BLaER1 (cell line): ENCODE measurements around the gene IMPACT.

ENCODE experiments used
- H3K27ac ChIP-seq: shearing (Covaris generic); formaldehyde crosslinking; 2 replicates; pipeline ENCODE4 v1.8.1; 2022
- H3K27me3 ChIP-seq: shearing (Covaris generic); formaldehyde crosslinking; 2 replicates; pipeline ENCODE4 v1.8.1; 2022
- H3K36me3 ChIP-seq: shearing (Covaris generic); formaldehyde crosslinking; 2 replicates; pipeline ENCODE4 v1.8.1; 2022
- H3K4me1 ChIP-seq: shearing (Covaris generic); formaldehyde crosslinking; 2 replicates; pipeline ENCODE4 v1.8.1; 2022
- H3K4me2 ChIP-seq: shearing (Covaris generic); formaldehyde crosslinking; 2 replicates; pipeline ENCODE4 v1.8.1; 2022
- H3K4me3 ChIP-seq: shearing (Covaris generic); formaldehyde crosslinking; 2 replicates; pipeline ENCODE4 v1.8.1; 2022
- H3K9ac ChIP-seq: shearing (Covaris generic); formaldehyde crosslinking; 2 replicates; pipeline ENCODE4 v1.8.1; 2022
- H3K9me3 ChIP-seq: shearing (Covaris generic); formaldehyde crosslinking; 2 replicates; pipeline ENCODE4 v1.8.1; 2022
- H4K20me1 ChIP-seq: shearing (Covaris generic); formaldehyde crosslinking; 2 replicates; pipeline ENCODE4 v1.8.1; 2022
- Cebpa-rat ChIP-seq: shearing (Covaris generic); IDR thresholded peaks from 2 replicates; pipeline ENCODE4 v1.8.1; 2022

The IMPACT gene

GRCh38 chr18:24491927-24492834 lies 65.7 kb downstream of the IMPACT start:
- no peak overlapping the region for H3K4me3 ChIP-seq
- H3K9ac ChIP-seq: no peak overlapping the region; the same call in 1 of the 2 replicates
- TF ChIP-seq Cebpa-rat: no peak
- peaks cover 22% of the 10 kb centered on the region for H3K4me1 ChIP-seq
- H3K9me3 ChIP-seq: no peaks in the 10 kb centered on the region
- no peaks in the 10 kb centered on the region for H3K36me3 ChIP-seq
- H3K4me2 ChIP-seq: peak overlapping the region; percentile 81
- H3K27me3 ChIP-seq: no peaks in the 10 kb centered on the region
- H4K20me1 ChIP-seq: no peaks in the 10 kb centered on the region
- no peak overlapping the region for H3K27ac ChIP-seq

- H3K9me3 ChIP-seq: no peaks in the 10 kb centered on the region
- no peak for TF ChIP-seq Cebpa-rat
- H3K27ac ChIP-seq: no peak overlapping the region
- H3K4me1 ChIP-seq: peaks cover 15% of the 10 kb centered on the region
- no peaks in the 10 kb centered on the region for H3K27me3 ChIP-seq
- no peak overlapping the region for H3K9ac ChIP-seq
- H3K36me3 ChIP-seq: no peaks in the 10 kb centered on the region
- no peak overlapping the region for H3K4me3 ChIP-seq
- no peak overlapping the region for H3K4me2 ChIP-seq
- no peaks in the 10 kb centered on the region for H4K20me1 ChIP-seq
Measured at GRCh38 chr18:24494586-24494985, 68.1 kb downstream of the IMPACT start.

GRCh38 chr18:24497031-24497754 lies 70.7 kb downstream of the IMPACT start:
- Histone ChIP-seq H4K20me1 (no peaks in the 10 kb centered on the region), H3K27ac (no peak overlapping the region), H3K4me3 (no peak overlapping the region), H3K9ac (no peak overlapping the region), H3K36me3 (no peaks in the 10 kb centered on the region), H3K27me3 (no peaks in the 10 kb centered on the region), H3K9me3 (no peaks in the 10 kb centered on the region), H3K4me2 (no peak overlapping the region), H3K4me1 (peaks cover 8% of the 10 kb centered on the region)
- no peak for TF ChIP-seq Cebpa-rat

- H3K4me3 ChIP-seq: no peak overlapping the region
- H3K9me3 ChIP-seq: no peaks in the 10 kb centered on the region
- H3K27me3 ChIP-seq: no peaks in the 10 kb centered on the region
- no peak overlapping the region for H3K27ac ChIP-seq
- no peak overlapping the region for H3K4me2 ChIP-seq
- no peak overlapping the region for H3K9ac ChIP-seq
- no peak for TF ChIP-seq Cebpa-rat
- no peaks in the 10 kb centered on the region for H3K4me1 ChIP-seq
- H3K36me3 ChIP-seq: no peaks in the 10 kb centered on the region
- no peaks in the 10 kb centered on the region for H4K20me1 ChIP-seq
Measured at GRCh38 chr18:24499814-24500213, 73.3 kb downstream of the IMPACT start.

GRCh38 chr18:24500217-24500616 lies 73.7 kb downstream of the IMPACT start:
- H3K36me3 ChIP-seq: no peaks in the 10 kb centered on the region
- H3K27me3 ChIP-seq: no peaks in the 10 kb centered on the region
- no peak overlapping the region for H3K4me2 ChIP-seq
- H3K4me1 ChIP-seq: no peaks in the 10 kb centered on the region
- no peak for TF ChIP-seq Cebpa-rat
- H3K9me3 ChIP-seq: no peaks in the 10 kb centered on the region
- H3K27ac ChIP-seq: no peak overlapping the region
- H3K9ac ChIP-seq: no peak overlapping the region
- no peak overlapping the region for H3K4me3 ChIP-seq
- H4K20me1 ChIP-seq: no peaks in the 10 kb centered on the region

- no peak for TF ChIP-seq Cebpa-rat
- Histone ChIP-seq H3K4me3 (no peak overlapping the region), H3K27me3 (no peaks in the 10 kb centered on the region), H4K20me1 (no peaks in the 10 kb centered on the region), H3K4me1 (no peaks in the 10 kb centered on the region), H3K36me3 (no peaks in the 10 kb centered on the region), H3K9me3 (no peaks in the 10 kb centered on the region), H3K9ac (no peak overlapping the region), H3K4me2 (no peak overlapping the region), H3K27ac (no peak overlapping the region)
Measured at GRCh38 chr18:24500766-24501165, 74.3 kb downstream of the IMPACT start.

GRCh38 chr18:24502667-24503523 lies 76.4 kb downstream of the IMPACT start:
- H3K9me3 ChIP-seq: no peaks in the 10 kb centered on the region
- H3K9ac ChIP-seq: no peak overlapping the region
- no peaks in the 10 kb centered on the region for H3K4me1 ChIP-seq
- TF ChIP-seq Cebpa-rat: no peak
- no peak overlapping the region for H3K4me2 ChIP-seq
- no peaks in the 10 kb centered on the region for H3K36me3 ChIP-seq
- H3K27me3 ChIP-seq: no peaks in the 10 kb centered on the region
- no peak overlapping the region for H3K4me3 ChIP-seq
- H4K20me1 ChIP-seq: no peaks in the 10 kb centered on the region
- no peak overlapping the region for H3K27ac ChIP-seq
